Fibroblast of skin of left quadriceps (primary cell): ENCODE data around the gene CLMP.
"Not testable (repeated sequence)": the region's sequence is repeated elsewhere in the genome, so short reads cannot be mapped to it uniquely, and the experiment has no call there.

Source experiments
- DNase-seq, 2 experiments: peaks; one replicate each; pipeline ENCODE4 v3.0.0-alpha.2; 2013; ENCODE audit warnings: low read depth in 2 of 2

The CLMP gene

GRCh38 chr11:123132881-123133280 is 62.2 kb downstream of the CLMP start:
- no peak for DNase-seq

DNA sequence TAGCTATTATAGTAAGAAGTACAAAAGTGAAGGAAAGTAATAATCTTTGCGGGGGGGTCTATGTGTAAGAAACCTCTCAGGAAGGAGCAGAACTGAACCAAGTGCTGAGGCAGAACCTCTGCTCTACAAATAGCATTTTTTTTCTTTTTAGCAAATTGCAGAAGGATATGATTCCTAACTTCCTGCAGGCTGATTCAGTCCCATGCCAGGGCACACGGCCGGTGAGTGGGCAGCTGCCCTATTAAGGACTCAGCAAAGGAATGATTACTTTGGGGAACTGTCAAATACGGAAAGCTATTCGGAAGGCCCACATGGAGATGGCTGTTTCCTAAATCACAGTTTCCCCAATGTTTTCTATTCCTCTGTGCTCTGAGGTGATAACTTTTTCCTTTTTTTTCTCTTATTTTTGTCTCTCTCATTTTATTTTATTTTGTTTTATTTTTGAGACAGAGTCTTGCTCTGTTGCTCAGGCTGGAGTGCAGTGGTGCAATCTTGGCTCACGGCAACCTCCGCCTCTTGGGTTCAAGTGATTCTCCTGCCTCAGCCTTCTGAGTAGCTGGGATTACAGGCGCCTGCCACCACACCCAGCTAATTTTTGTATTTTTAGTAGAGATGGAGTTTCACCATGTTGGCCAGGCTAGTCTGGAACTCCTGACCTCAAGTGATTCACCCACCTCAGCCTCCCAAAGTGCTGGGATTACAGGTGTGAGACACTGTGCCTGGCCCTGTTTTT is 62.8 kb downstream of the CLMP start:
- DNase-seq: not testable (repeated sequence)

DNA sequence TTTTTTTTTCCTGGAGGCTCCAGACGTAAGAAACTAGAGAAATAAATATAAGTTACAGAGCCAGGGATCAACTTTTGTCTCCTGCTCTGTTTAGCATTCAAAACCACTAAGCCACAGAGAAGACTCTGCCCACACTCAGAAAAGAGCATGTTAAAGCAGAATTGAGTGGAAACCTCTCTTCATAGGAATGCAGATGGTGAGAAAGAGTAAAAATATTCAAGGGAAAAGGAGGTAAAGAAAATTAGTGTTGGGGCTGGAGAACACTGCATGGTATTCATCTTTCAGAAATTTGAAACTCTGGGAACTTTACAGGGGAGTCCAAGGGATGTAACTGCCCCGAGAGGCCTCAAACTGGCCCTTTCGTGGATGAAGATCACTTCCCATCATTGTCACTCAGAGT is 65.1 kb downstream of the CLMP start:
- DNase-seq: peak; percentile 53 to 55

DNA sequence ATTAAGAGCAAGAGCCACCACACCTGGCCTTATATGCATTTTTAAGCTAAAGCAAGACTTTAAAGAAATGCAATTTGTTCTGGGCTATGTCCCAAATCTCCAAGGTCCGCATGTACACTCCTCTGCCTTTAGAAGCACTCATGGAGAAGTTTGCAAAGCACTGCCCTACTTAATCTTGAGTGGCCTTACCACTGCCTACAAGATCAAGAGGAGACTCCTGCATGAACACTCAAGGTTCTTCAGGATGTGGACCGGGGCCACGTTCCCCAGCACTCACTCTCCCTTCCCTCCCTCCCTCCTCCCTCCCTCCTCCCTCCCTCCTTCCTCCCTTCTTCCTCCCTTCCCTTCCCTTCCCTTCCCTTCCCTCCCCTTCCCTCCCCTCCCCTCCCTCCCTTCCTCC is 69.9 kb downstream of the CLMP start:
- no peak for DNase-seq

DNA sequence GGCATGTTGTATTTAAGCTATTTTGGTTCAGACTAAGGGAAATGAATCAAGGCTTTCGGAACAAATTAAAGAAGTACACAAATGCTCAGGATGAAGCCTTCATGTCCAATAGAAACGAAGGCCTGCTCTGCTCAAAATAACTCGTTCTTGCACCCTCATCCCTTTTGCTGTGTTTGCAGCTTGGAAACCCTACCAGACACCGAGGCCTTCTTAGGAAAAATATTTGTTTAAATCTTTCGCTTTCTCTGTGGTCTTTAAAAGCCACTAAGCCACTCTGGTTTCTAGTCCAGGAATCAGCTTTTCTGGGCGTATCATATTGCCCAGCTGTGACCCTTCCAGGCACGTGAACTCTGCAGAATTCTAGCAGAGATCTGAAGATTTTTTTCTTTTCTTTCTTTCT is 72.2 kb downstream of the CLMP start:
- DNase-seq: no peak

DNA sequence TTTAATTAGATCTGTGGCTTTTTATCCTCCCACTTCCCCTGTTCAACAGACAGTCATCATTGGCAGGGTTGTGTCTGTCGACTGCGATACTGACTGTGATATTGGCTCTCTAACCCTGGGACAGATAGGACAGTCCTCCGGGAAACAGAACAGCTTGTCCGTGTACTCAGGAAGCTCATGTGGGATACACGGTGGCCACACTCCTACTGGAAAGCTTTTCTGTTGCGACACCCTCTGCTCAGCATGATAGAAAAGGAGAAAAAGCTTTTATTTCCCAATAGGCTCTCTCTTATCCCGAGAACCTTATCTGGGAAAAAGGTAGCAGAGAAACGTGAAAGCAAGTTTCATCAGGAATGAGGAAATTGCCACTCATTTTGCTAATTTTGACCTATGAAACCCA is 72.7 kb downstream of the CLMP start:
- no peak for DNase-seq

- no peak for DNase-seq
Measured at GRCh38 chr11:123116486-123116885, 78.6 kb downstream of the CLMP start.

DNA sequence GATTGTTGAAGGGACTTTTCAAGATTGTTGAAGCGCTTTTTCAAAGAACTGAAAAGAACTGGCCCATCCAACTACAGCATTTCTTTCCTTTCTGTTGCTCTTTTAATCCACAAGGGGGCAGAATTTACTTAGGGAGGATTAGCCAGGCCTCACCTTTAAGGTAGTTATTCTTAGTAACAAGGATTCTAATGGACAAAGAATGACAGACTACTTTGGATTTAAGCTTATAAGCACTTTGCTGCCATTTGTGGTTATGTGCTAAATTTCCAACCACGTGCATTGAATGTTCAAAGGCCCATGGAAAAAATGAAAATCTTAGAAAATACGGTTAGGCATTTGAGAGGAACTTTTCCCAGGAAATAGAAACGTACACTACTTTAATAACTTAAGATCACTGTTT is 83.6 kb downstream of the CLMP start:
- DNase-seq: no peak

DNA sequence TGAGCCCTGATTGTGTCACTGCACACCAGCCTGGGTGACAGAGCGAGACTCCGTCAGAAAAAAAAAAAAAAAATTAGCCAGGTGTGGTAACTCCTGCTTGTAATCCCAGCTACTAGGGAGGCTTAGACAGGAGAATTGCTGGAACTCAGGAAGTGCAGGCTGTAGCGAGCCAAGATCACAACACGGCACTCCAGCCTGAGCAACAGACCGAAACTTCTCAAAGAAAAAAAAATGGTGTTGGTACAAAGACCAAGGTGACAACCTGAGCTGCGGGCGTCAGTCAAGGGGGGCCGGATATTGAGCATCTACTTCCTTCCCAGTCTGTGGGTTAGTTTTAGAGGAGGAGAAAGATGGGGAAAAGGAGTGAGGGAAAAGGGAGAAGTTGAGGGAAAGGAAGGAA is 84.7 kb downstream of the CLMP start:
- no peak for DNase-seq

DNA sequence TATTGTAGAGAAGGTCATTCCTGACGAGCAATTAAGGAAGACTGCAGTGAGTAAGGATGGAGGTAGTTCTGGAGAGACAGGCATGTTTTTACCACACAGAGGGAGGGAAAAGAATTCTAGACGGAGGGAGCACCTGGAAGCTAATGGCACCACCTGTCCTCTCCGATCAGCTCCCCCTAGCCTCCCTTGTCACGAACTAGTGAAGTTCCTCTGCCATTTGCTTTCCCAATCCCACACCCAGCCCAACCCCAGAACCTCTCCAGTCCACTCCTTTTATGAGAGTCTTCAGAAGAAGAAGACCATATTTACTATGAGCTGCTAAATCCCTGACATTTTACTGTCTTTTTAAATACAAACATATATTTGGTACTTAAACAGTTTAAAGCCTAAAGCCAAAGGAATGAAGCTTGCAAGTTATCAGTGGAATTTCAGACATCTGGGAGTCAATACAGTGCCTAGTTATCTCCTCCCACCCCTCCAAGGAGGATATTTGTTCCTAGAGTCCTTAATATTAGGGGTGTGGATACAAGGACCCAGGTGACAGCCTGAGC is 87.0 kb downstream of the CLMP start:
- no peak for DNase-seq

GRCh38 chr11:123104697-123105096 is 90.4 kb downstream of the CLMP start:
- DNase-seq: no peak

GRCh38 chr11:123103326-123103980 is 91.6 kb downstream of the CLMP start:
- DNase-seq: peak; percentile 61 to 66

DNA sequence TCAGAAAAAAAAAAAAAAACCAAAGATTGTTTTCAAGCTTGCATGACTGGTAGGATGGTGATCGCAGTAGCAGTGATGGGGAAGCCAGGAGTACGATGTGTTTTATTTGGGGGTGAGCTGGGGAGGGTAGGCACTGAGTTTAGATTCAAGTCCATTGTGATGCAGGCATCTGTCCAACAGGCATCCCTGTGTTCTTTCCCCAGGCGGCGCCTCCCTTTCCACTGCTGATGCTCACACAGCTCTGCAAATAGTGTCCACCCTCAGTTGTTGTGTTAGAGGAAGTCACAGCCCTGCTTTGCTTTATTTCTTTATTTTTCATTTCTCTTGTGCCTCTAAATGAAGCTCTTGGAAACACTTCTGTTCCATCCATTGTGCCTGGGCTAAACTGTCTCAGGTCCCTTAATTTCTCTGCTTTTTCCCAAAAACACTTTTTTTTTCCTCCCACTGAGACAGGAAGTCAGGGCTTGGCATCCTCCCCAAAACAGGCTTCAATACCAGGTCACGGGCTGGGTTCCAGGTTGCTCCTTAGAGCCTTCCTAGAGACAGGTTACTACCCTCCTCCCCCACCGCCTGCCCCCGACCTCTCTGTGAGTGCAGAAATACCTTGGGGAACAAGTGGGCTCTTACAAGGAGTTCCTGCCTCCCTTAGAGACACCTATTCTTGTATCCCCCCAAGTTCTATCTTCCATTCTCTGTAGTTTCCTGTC is 94.5 kb downstream of the CLMP start:
- no peak for DNase-seq

GRCh38 chr11:123098990-123099389 is 96.1 kb downstream of the CLMP start:
- no peak for DNase-seq

GRCh38 chr11:123093739-123094138 is 101.3 kb downstream of the CLMP start:
- no peak for DNase-seq

DNA sequence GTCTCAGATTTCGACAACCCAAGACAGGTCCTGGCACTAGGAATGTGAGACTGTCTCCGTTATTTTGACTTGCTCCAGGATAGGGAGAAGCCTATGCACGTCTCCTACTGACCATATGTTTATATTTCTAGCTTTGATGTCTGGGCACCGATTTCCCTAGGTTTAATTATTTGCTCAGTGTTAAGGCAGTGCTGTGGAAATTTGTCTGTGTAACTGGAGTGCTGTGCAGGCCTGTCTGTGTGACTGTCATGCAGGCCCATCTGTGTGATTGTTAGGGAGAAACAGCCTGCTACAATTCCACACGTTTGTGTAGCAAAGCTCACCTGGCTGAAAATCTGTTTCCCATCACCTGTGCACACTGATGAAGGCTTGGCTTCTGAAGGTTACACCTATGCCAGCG is 103.5 kb downstream of the CLMP start:
- DNase-seq: no peak

DNA sequence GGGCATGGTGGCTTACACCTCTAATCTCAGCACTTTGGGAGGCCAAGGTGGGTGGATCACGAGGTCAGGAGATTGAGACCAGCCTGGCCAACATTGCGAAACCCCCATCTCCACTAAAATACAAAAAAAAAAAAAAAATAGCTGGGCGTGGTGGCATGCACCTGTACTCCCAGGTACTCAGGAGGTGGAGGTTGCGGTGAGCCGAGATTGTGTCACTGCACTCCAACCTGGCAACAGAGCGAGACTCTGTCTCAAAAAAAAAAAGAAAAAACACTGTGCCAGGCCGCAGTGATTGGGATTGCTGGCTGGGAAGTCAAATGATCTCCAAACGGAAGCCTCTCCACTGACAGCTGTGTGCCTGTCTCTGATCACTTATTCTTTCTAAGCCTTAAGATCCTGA is 104.9 kb downstream of the CLMP start:
- not testable (repeated sequence) for DNase-seq

- DNase-seq: not testable (repeated sequence)
Measured at GRCh38 chr11:123088896-123089295, 106.2 kb downstream of the CLMP start.

DNA sequence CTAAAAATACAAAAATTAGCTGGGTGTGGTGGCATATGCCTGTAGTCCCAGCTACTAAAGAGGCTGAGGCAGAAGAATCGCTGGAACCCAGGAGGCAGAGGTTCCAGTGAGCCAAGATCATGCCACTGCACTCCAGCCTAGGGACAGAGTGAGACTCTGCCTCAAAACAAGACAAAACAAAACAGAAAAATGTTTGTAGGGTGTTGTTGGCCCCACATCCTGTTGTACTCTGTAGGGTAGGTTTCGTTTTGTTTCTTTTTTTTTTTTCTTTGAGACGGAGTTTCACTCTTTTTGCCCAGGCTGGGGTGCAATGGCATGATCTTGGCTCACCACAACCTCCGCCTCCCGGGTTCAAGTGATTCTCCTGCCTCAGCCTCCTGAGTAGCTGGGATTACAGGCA is 107.4 kb downstream of the CLMP start:
- DNase-seq: not testable (repeated sequence)

- DNase-seq: no peak
Measured at GRCh38 chr11:123086305-123086704, 108.7 kb downstream of the CLMP start.

DNA sequence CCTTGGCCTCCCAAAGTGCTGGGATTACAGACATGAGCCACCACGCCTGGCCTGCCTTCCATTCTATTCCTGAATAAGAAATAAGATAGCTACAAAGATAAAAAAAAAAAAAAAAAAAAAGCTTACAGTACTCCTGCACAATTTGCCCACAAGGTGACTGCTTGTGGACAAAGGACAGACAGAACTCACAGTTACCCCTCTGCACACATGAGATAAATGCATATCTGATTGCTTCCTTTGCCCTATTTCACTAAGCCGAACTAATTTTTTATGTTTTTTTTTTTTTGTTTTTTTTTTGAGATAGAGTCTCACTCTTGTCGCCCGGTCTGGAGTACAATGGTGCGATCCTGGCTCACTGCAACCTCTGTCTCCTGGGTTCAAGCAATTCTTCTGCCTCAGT is 109.6 kb downstream of the CLMP start:
- DNase-seq: no peak

DNA sequence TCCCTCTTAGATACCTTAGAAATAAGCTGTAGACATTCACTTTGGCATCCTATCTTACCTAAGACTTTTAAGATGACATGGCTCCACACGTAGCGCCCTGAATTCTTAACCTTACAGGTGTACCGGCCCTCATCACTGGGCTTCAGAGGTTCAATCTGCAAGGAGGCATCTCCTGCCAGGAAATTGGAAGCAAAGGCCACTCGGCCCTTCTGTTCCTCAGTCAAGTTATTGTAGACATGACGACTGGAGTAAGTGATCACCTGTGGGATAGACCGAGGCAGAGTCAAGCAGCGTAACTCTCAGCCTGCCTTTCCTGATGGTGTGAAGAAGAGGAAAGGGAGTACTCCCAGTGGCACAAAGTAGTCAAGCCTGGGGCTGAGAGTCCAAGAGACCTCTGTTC is 110.6 kb downstream of the CLMP start:
- DNase-seq: no peak

DNA sequence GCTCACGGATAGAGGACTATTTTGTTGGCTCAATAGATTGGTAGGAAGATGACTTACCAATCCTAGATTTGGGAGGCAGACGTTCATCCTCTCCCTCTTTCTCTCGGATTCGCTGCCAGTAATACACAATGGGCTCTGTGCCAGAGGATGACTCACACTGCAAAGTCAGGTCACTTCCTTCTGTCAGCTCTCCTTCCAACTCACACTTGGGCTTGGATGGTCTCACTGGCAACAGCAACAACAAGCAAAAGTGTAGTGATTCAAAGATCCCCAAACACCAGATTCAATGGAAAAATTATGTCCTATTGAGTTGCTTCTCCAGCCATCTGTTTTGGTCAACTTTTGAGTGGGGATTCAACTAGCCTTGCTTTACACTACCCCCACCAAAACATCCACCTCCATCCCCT is 111.4 kb downstream of the CLMP start:
- DNase-seq: peak; percentile 86 to 89
